ENCODE data around the gene HIP1R. TPM values are rescaled to one million over a fixed set of nuclear protein-coding genes. Genes with fewer than 3 reads are reported as not detected.

The HIP1R gene
- total and polyA plus RNA-seq, 2 of the 13 experiments (the other 11 are each of a cell fraction or from before 2014, with no cell fraction given) = 18.4 to 25.5 TPM

DNA sequence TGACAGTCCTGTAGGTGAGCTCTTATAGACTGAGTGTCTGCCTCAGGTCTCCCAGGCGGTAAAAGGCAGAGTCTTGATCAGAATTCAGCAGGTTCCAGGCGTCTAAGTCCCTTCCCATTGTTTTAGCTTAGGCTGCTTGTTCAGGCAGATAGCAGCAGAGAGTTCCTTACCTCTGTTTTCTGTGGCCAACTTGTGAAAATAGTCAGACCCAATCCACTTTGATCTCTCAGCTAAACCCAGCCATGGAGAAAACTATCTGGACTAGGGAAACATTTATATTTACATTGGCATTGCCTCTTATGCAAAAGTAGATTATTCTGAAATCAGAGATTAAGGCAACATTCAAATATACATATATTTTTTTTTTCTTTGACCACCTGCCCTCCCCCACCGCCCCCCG lies 39.5 kb upstream of the HIP1R start:
- ChIA-PET POLR2A (no interaction called here), CTCF (ENCODE audit: low intra/inter-chr PET ratio, low total read pairs) (no interaction called here)
- no peak for DNase-seq (ENCODE audit: low spot score)
- Histone ChIP-seq H3K27ac (ENCODE audit: extremely low read length, insufficient read depth, low read length) (no peak overlapping the region), H3K9me3 (ENCODE audit: low read length) (no peaks in the 10 kb centered on the region), H3K36me3 (replicated peaks in 1 of 2; ENCODE audit: control insufficient read depth in 1 of 2, insufficient read depth in 2 of 2, low read length in 2 of 2) (no peaks in the 10 kb centered on the region), H3K79me2 (ENCODE audit: insufficient read depth, low read length) (no peaks in the 10 kb centered on the region), H3K9ac (ENCODE audit: insufficient read depth, low read depth, low read length) (no peak overlapping the region), H3K4me1 (ENCODE audit: insufficient read depth, low read length) (no peaks in the 10 kb centered on the region), H3K4me2 (ENCODE audit: low read depth, low read length) (no peak overlapping the region), H3K4me3 (replicated peaks in 1 of 3; ENCODE audit: insufficient read depth in 1 of 3, low read depth in 2 of 3, low read length in 3 of 3) (no peak overlapping the region), H4K20me1 (ENCODE audit: insufficient read depth, low read length) (no peaks in the 10 kb centered on the region), H2AFZ (ENCODE audit: low read length) (peak overlapping the region; percentile 54), H3K27me3 (ENCODE audit: control insufficient read depth in 1 of 2, insufficient read depth in 2 of 2, low read length in 2 of 2) (peaks cover 1 to 10% of the 10 kb centered on the region in 2 experiments; a peak in 3 of 5 replicates)
- BruUV-seq (replicated peaks) = no TSS peak
- intact Hi-C loops (cut with micrococcal nuclease; ENCODE audit: unreplicated experiment) = loop anchor here (5.0 kb wide), 1 partner anchor 46 kb away; no protein-coding TSS in a partner anchor
- no peak for FAIRE-seq
- in situ Hi-C loops (cut with HindIII; ENCODE audit: extremely low pct_ligation_motif_present, low pct_unique_long_range_greater_than_20kb) = no loop called here
- no peak; the same call in 2 of the 3 replicates for ATAC-seq
- 18% methylated on average over 4 of the region's 4 CpGs for WGBS (ENCODE audit: low lambda C conversion rate)
- TF ChIP-seq, protein P1, sequence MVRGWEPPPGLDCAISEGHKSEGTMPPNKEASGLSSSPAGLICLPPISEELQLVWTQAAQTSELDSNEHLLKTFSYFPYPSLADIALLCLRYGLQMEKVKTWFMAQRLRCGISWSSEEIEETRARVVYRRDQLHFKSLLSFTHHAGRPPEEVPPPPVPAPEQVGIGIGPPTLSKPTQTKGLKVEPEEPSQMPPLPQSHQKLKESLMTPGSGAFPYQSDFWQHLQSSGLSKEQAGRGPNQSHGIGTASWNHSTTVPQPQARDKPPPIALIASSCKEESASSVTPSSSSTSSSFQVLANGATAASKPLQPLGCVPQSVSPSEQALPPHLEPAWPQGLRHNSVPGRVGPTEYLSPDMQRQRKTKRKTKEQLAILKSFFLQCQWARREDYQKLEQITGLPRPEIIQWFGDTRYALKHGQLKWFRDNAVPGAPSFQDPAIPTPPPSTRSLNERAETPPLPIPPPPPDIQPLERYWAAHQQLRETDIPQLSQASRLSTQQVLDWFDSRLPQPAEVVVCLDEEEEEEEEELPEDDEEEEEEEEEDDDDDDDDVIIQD (CRISPR knock-in tag; IDR thresholded peaks at IDR 0.05; ENCODE audit: low read depth) = no peak
- no peak for TF ChIP-seq GATAD2A (CRISPR knock-in tag; IDR thresholded peaks at IDR 0.05)
- TF ChIP-seq, protein P2, sequence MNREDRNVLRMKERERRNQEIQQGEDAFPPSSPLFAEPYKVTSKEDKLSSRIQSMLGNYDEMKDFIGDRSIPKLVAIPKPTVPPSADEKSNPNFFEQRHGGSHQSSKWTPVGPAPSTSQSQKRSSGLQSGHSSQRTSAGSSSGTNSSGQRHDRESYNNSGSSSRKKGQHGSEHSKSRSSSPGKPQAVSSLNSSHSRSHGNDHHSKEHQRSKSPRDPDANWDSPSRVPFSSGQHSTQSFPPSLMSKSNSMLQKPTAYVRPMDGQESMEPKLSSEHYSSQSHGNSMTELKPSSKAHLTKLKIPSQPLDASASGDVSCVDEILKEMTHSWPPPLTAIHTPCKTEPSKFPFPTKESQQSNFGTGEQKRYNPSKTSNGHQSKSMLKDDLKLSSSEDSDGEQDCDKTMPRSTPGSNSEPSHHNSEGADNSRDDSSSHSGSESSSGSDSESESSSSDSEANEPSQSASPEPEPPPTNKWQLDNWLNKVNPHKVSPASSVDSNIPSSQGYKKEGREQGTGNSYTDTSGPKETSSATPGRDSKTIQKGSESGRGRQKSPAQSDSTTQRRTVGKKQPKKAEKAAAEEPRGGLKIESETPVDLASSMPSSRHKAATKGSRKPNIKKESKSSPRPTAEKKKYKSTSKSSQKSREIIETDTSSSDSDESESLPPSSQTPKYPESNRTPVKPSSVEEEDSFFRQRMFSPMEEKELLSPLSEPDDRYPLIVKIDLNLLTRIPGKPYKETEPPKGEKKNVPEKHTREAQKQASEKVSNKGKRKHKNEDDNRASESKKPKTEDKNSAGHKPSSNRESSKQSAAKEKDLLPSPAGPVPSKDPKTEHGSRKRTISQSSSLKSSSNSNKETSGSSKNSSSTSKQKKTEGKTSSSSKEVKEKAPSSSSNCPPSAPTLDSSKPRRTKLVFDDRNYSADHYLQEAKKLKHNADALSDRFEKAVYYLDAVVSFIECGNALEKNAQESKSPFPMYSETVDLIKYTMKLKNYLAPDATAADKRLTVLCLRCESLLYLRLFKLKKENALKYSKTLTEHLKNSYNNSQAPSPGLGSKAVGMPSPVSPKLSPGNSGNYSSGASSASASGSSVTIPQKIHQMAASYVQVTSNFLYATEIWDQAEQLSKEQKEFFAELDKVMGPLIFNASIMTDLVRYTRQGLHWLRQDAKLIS (CRISPR knock-in tag; IDR thresholded peaks at IDR 0.05) = no peak
- no peak for TF ChIP-seq SCMH1 (CRISPR knock-in tag; IDR thresholded peaks at IDR 0.05; ENCODE audit: borderline replicate concordance)
- TF ChIP-seq MIER2 (CRISPR knock-in tag; IDR thresholded peaks at IDR 0.05) = no peak
- TF ChIP-seq, protein P3, sequence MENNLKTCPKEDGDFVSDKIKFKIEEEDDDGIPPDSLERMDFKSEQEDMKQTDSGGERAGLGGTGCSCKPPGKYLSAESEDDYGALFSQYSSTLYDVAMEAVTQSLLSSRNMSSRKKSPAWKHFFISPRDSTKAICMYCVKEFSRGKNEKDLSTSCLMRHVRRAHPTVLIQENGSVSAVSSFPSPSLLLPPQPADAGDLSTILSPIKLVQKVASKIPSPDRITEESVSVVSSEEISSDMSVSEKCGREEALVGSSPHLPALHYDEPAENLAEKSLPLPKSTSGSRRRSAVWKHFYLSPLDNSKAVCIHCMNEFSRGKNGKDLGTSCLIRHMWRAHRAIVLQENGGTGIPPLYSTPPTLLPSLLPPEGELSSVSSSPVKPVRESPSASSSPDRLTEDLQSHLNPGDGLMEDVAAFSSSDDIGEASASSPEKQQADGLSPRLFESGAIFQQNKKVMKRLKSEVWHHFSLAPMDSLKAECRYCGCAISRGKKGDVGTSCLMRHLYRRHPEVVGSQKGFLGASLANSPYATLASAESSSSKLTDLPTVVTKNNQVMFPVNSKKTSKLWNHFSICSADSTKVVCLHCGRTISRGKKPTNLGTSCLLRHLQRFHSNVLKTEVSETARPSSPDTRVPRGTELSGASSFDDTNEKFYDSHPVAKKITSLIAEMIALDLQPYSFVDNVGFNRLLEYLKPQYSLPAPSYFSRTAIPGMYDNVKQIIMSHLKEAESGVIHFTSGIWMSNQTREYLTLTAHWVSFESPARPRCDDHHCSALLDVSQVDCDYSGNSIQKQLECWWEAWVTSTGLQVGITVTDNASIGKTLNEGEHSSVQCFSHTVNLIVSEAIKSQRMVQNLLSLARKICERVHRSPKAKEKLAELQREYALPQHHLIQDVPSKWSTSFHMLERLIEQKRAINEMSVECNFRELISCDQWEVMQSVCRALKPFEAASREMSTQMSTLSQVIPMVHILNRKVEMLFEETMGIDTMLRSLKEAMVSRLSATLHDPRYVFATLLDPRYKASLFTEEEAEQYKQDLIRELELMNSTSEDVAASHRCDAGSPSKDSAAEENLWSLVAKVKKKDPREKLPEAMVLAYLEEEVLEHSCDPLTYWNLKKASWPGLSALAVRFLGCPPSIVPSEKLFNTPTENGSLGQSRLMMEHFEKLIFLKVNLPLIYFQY (CRISPR knock-in tag; IDR thresholded peaks at IDR 0.05; ENCODE audit: borderline replicate concordance) = no peak
- no peak for TF ChIP-seq U2AF2 (IDR thresholded peaks at IDR 0.05; ENCODE audit: low read depth, low read length)
- no peak for TF ChIP-seq ZFP62 (CRISPR knock-in tag; IDR thresholded peaks at IDR 0.05)
- no peak for TF ChIP-seq ZNF615 (CRISPR knock-in tag; IDR thresholded peaks at IDR 0.05; ENCODE audit: borderline replicate concordance)
- TF ChIP-seq, protein P4, sequence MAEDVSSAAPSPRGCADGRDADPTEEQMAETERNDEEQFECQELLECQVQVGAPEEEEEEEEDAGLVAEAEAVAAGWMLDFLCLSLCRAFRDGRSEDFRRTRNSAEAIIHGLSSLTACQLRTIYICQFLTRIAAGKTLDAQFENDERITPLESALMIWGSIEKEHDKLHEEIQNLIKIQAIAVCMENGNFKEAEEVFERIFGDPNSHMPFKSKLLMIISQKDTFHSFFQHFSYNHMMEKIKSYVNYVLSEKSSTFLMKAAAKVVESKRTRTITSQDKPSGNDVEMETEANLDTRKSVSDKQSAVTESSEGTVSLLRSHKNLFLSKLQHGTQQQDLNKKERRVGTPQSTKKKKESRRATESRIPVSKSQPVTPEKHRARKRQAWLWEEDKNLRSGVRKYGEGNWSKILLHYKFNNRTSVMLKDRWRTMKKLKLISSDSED (CRISPR knock-in tag; IDR thresholded peaks at IDR 0.05) = no peak
- TF ChIP-seq SALL2 (CRISPR knock-in tag; IDR thresholded peaks at IDR 0.05) = no peak
- TF ChIP-seq, protein P5, sequence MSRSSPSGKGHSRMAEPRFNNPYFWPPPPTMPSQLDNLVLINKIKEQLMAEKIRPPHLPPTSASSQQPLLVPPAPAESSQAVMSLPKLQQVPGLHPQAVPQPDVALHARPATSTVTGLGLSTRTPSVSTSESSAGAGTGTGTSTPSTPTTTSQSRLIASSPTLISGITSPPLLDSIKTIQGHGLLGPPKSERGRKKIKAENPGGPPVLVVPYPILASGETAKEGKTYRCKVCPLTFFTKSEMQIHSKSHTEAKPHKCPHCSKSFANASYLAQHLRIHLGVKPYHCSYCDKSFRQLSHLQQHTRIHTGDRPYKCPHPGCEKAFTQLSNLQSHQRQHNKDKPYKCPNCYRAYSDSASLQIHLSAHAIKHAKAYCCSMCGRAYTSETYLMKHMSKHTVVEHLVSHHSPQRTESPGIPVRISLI (CRISPR knock-in tag; IDR thresholded peaks at IDR 0.05; ENCODE audit: borderline replicate concordance) = no peak

All from HepG2 (cell line).